ENCODE measurements around the gene GGCX.
"Not testable (repeated sequence)": the region's sequence is repeated elsewhere in the genome, so short reads cannot be mapped to it uniquely, and the experiment has no call there.

Gene GGCX

GRCh38 chr2:85561280-85562212 is at the start of gene GGCX:
Gene GGCX (minus strand): TSS chr2:85561493. CDS start chr2:85561428, 65 bp downstream.
- peak; percentile 83 for DNase-seq (ENCODE audit: low read depth)

GRCh38 chr2:85607268-85608215 is 46.2 kb upstream of the GGCX start:
- H3K4me3 ChIP-seq (ENCODE audit: low read length), result no peak overlapping the region
- peak; percentile 64 for DNase-seq (ENCODE audit: low read depth)
- no peak for TF ChIP-seq CTCF (conservative IDR thresholded peaks at IDR 0.05; ENCODE audit: low read depth, low read length)

More at GRCh38 chr2:85561280-85562212, at the start of gene GGCX:
- peak within 1 kb of the TSS; percentile 95 for H3K4me3 ChIP-seq (ENCODE audit: low read length)
- TF ChIP-seq CTCF (conservative IDR thresholded peaks at IDR 0.05; ENCODE audit: low read depth, low read length), result no peak

GRCh38 chr2:85606116-85606455 is 44.8 kb upstream of the GGCX start:
- peak overlapping the region; percentile 7 for H3K4me3 ChIP-seq (ENCODE audit: low read length)
- no peak for DNase-seq (ENCODE audit: low read depth)
- TF ChIP-seq CTCF (conservative IDR thresholded peaks at IDR 0.05; ENCODE audit: low read depth, low read length), result no peak

- peak; percentile 96 for DNase-seq (ENCODE audit: low read depth)
- no peak overlapping the region for H3K4me3 ChIP-seq (ENCODE audit: low read length)
Measured at GRCh38 chr2:85605406-85606115, 44.3 kb upstream of the GGCX start.

GRCh38 chr2:85604568-85605339 is 43.5 kb upstream of the GGCX start:
- no peak overlapping the region for H3K4me3 ChIP-seq (ENCODE audit: low read length)
- DNase-seq (ENCODE audit: low read depth), result no peak
- TF ChIP-seq CTCF (conservative IDR thresholded peaks at IDR 0.05; ENCODE audit: low read depth, low read length), result no peak

More at GRCh38 chr2:85605406-85606115, 44.3 kb upstream of the GGCX start:
- TF ChIP-seq CTCF (conservative IDR thresholded peaks at IDR 0.05; ENCODE audit: low read depth, low read length), result no peak

- DNase-seq (ENCODE audit: low read depth), result not testable (repeated sequence)
- peak overlapping the region; percentile 13 for H3K4me3 ChIP-seq (ENCODE audit: low read length)
Measured at GRCh38 chr2:85604133-85604444, 42.8 kb upstream of the GGCX start.
